ENCODE results near the gene PRELID3B. TPM values are rescaled to one million over a fixed set of nuclear protein-coding genes. Genes with fewer than 3 reads are reported as not detected.

The PRELID3B gene
- total and polyA plus RNA-seq, 2 of the 13 experiments (the other 11 are each of a cell fraction or from before 2014, with no cell fraction given), result 23.3 to 42.6 TPM

GRCh38 chr20:59032023-59032712 lies 10.4 kb downstream of the PRELID3B start, which contains the start of gene ATP5F1E (continued):
- TF ChIP-seq, protein P1, sequence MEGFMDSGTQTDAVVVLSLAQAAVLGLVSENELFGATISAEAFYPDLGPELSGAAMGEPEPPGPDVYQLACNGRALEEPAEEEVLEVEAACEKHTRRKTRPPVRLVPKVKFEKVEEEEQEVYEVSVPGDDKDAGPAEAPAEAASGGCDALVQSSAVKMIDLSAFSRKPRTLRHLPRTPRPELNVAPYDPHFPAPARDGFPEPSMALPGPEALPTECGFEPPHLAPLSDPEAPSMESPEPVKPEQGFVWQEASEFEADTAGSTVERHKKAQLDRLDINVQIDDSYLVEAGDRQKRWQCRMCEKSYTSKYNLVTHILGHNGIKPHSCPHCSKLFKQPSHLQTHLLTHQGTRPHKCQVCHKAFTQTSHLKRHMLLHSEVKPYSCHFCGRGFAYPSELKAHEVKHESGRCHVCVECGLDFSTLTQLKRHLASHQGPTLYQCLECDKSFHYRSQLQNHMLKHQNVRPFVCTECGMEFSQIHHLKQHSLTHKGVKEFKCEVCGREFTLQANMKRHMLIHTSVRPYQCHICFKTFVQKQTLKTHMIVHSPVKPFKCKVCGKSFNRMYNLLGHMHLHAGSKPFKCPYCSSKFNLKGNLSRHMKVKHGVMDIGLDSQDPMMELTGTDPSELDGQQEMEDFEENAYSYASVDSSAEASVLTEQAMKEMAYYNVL (CRISPR knock-in tag; IDR thresholded peaks at IDR 0.05; ENCODE audit: borderline replicate concordance), result peak; percentile 87; the same call in 1 of the 2 replicates
- TF ChIP-seq ATAD3A (CRISPR knock-in tag; IDR thresholded peaks at IDR 0.05) (peak; percentile 66; the same call in 1 of the 2 replicates), ZFY (CRISPR knock-in tag; IDR thresholded peaks at IDR 0.05) (peak; percentile 94), HNRNPUL1 (IDR thresholded peaks at IDR 0.05; ENCODE audit: low read depth, low read length) (no peak; the same call in 1 of the 2 replicates), RXRB (CRISPR knock-in tag; IDR thresholded peaks at IDR 0.05; ENCODE audit: borderline replicate concordance) (peak; percentile 62), PRMT3 (CRISPR knock-in tag; IDR thresholded peaks at IDR 0.05; ENCODE audit: borderline replicate concordance, low read depth) (peak; percentile 84), DPF2 (CRISPR knock-in tag; IDR thresholded peaks at IDR 0.05; ENCODE audit: borderline replicate concordance, low read depth) (no peak), HNRNPLL (IDR thresholded peaks at IDR 0.05; ENCODE audit: low read depth, low read length, poor library complexity, severe bottlenecking) (peak; percentile 79), ZNF567 (CRISPR knock-in tag; IDR thresholded peaks at IDR 0.05; ENCODE audit: borderline replicate concordance) (peak; percentile 95; the same call in 1 of the 2 replicates), ZNF720 (CRISPR knock-in tag; IDR thresholded peaks at IDR 0.05) (peak; percentile 65; the same call in 1 of the 2 replicates), PHF8 (CRISPR knock-in tag; IDR thresholded peaks at IDR 0.05) (peak; percentile 99), ZNF33B (CRISPR knock-in tag; IDR thresholded peaks at IDR 0.05) (no peak), ZBTB7B (CRISPR knock-in tag; IDR thresholded peaks at IDR 0.05) (peak; percentile 82; the same call in 1 of the 2 replicates), MTF1 (CRISPR knock-in tag; IDR thresholded peaks at IDR 0.05) (peak; percentile 75; the same call in 1 of the 2 replicates), ZNF570 (CRISPR knock-in tag; IDR thresholded peaks at IDR 0.05; ENCODE audit: borderline replicate concordance) (peak; percentile 92; the same call in 1 of the 2 replicates), GTF3A (CRISPR knock-in tag; conservative IDR thresholded peaks at IDR 0.05) (no peak)
- TF ChIP-seq, protein P2, sequence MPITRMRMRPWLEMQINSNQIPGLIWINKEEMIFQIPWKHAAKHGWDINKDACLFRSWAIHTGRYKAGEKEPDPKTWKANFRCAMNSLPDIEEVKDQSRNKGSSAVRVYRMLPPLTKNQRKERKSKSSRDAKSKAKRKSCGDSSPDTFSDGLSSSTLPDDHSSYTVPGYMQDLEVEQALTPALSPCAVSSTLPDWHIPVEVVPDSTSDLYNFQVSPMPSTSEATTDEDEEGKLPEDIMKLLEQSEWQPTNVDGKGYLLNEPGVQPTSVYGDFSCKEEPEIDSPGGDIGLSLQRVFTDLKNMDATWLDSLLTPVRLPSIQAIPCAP (CRISPR knock-in tag; IDR thresholded peaks at IDR 0.05; ENCODE audit: low read depth), result peak; percentile 77; the same call in 1 of the 2 replicates
- TF ChIP-seq, protein P3, sequence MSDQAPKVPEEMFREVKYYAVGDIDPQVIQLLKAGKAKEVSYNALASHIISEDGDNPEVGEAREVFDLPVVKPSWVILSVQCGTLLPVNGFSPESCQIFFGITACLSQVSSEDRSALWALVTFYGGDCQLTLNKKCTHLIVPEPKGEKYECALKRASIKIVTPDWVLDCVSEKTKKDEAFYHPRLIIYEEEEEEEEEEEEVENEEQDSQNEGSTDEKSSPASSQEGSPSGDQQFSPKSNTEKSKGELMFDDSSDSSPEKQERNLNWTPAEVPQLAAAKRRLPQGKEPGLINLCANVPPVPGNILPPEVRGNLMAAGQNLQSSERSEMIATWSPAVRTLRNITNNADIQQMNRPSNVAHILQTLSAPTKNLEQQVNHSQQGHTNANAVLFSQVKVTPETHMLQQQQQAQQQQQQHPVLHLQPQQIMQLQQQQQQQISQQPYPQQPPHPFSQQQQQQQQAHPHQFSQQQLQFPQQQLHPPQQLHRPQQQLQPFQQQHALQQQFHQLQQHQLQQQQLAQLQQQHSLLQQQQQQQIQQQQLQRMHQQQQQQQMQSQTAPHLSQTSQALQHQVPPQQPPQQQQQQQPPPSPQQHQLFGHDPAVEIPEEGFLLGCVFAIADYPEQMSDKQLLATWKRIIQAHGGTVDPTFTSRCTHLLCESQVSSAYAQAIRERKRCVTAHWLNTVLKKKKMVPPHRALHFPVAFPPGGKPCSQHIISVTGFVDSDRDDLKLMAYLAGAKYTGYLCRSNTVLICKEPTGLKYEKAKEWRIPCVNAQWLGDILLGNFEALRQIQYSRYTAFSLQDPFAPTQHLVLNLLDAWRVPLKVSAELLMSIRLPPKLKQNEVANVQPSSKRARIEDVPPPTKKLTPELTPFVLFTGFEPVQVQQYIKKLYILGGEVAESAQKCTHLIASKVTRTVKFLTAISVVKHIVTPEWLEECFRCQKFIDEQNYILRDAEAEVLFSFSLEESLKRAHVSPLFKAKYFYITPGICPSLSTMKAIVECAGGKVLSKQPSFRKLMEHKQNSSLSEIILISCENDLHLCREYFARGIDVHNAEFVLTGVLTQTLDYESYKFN (CRISPR knock-in tag; conservative IDR thresholded peaks at IDR 0.05), result peak; percentile 46
- TF ChIP-seq, protein P4, sequence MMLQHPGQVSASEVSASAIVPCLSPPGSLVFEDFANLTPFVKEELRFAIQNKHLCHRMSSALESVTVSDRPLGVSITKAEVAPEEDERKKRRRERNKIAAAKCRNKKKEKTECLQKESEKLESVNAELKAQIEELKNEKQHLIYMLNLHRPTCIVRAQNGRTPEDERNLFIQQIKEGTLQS (CRISPR knock-in tag; IDR thresholded peaks at IDR 0.05), result peak; percentile 71

Data from HepG2 (cell line).